Erythroblast (primary cell): ENCODE results near the gene PDZD11.

Experiments
- GATA1 ChIP-seq: IDR thresholded peaks from 2 replicates; pipeline ENCODE4 v1.6.1; 2011; ENCODE audit warnings: low read depth, mild to moderate bottlenecking, control low read depth, low read length, moderate library complexity
- POLR2A ChIP-seq: IDR thresholded peaks from 2 replicates; pipeline ENCODE4 v1.6.1; 2011; ENCODE audit warnings: mild to moderate bottlenecking, low read length

GRCh38 chrX:70257423-70258288, 32.1 kb downstream of the PDZD11 start:
- TF ChIP-seq POLR2A (no peak), GATA1 (no peak)
